PC-3 (cell line): ENCODE results near the gene NUPR2.

Experiments used
- EZH2 ChIP-seq: fragments of 300-600 bp; sonication (generic); IDR thresholded peaks from one replicate; pipeline ENCODE4 v1.6.1; 2017; ENCODE audit warnings: antibody characterized with exemption, mild to moderate bottlenecking, low read length; ENCODE audit not compliant: unreplicated experiment
- TF ChIP-seq, protein P1 (sequence below): fragments of 300-600 bp; sonication (generic); conservative IDR thresholded peaks from 2 replicates; pipeline ENCODE4 v1.5.1; 2017; ENCODE audit warnings: antibody characterized with exemption, low read depth, mild to moderate bottlenecking, low read length

DNA sequence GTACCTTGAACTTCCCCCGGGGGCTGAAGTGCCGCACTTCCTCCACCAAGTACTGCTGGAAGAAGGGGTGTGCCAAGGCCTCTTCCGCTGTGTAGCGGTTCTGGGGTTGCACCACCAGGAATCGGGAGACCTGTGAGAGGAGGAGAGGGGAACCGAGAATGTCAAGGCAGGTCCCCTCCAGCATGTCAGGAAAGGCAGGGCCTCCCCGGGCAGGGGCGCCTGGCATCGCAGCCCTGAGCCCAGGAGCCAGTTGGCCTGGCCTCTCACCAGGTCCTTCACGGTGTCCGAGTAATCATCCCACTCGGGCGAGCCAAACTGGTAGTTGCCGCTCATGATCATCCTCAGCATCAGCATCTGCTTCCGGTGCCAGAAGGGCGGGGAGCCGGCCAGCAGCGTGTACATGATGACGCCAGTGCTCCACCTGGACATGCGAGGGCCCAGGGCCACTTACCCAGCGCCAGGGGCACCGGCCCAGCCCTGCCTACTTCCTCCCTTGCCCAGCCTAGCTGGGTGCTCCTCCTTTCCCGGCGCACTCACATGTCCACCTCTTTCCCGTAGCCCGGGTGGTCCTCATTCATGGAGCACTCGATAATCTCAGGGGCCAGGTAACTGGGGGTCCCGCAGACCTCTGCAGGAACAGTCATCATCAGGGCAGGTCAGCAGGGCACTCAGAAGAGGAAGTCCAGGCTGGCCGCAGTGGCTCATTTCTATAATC, 34.4 kb downstream of the NUPR2 start:
- TF ChIP-seq, protein P1, sequence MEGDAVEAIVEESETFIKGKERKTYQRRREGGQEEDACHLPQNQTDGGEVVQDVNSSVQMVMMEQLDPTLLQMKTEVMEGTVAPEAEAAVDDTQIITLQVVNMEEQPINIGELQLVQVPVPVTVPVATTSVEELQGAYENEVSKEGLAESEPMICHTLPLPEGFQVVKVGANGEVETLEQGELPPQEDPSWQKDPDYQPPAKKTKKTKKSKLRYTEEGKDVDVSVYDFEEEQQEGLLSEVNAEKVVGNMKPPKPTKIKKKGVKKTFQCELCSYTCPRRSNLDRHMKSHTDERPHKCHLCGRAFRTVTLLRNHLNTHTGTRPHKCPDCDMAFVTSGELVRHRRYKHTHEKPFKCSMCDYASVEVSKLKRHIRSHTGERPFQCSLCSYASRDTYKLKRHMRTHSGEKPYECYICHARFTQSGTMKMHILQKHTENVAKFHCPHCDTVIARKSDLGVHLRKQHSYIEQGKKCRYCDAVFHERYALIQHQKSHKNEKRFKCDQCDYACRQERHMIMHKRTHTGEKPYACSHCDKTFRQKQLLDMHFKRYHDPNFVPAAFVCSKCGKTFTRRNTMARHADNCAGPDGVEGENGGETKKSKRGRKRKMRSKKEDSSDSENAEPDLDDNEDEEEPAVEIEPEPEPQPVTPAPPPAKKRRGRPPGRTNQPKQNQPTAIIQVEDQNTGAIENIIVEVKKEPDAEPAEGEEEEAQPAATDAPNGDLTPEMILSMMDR, result no peak
- TF ChIP-seq EZH2, result no peak
